GM18873 (cell line): ENCODE data around the gene DMBX1.

Source experiments
- ATAC-seq: cut with Tn5 transposase; IDR thresholded peaks from one replicate; pipeline ENCODE4 v1.9.1; 2021; ENCODE audit warnings: mild to moderate bottlenecking, moderate library complexity, moderate number of reproducible peaks; ENCODE audit not compliant: unreplicated experiment, low FRiP score

The DMBX1 gene

GRCh38 chr1:46497020-46497419 lies 7.4 kb downstream of the DMBX1 start:
- ATAC-seq = no peak

- no peak for ATAC-seq
These were observed 8.0 kb downstream of the DMBX1 start for GRCh38 chr1:46497665-46498064.

GRCh38 chr1:46501528-46501927 lies 11.9 kb downstream of the DMBX1 start:
- ATAC-seq = no peak

GRCh38 chr1:46503421-46503820 lies 13.8 kb downstream of the DMBX1 start:
- ATAC-seq = no peak

GRCh38 chr1:46506470-46507219 lies 17.0 kb downstream of the DMBX1 start:
- ATAC-seq = no peak

- no peak for ATAC-seq
These were observed 19.1 kb downstream of the DMBX1 start for GRCh38 chr1:46508757-46509156.

- ATAC-seq = no peak
These were observed 20.8 kb downstream of the DMBX1 start for GRCh38 chr1:46510341-46510997.

- ATAC-seq = no peak
These were observed 21.3 kb downstream of the DMBX1 start for GRCh38 chr1:46510998-46511365.

GRCh38 chr1:46512135-46512791 lies 22.6 kb downstream of the DMBX1 start:
- ATAC-seq = no peak

- ATAC-seq = no peak
These were observed 23.2 kb downstream of the DMBX1 start for GRCh38 chr1:46512792-46513190.

GRCh38 chr1:46513536-46513935 lies 23.9 kb downstream of the DMBX1 start:
- no peak for ATAC-seq

GRCh38 chr1:46515576-46515975 lies 25.9 kb downstream of the DMBX1 start:
- no peak for ATAC-seq

- no peak for ATAC-seq
These were observed 26.7 kb downstream of the DMBX1 start for GRCh38 chr1:46516200-46516950.

GRCh38 chr1:46517010-46517600 lies 27.5 kb downstream of the DMBX1 start:
- ATAC-seq = no peak

GRCh38 chr1:46517932-46518498 lies 28.4 kb downstream of the DMBX1 start:
- no peak for ATAC-seq

- ATAC-seq = no peak
These were observed 29.6 kb downstream of the DMBX1 start for GRCh38 chr1:46519209-46519608.

GRCh38 chr1:46520063-46520911 lies 30.7 kb downstream of the DMBX1 start:
- no peak for ATAC-seq

GRCh38 chr1:46521414-46521813 lies 31.8 kb downstream of the DMBX1 start:
- no peak for ATAC-seq

- no peak for ATAC-seq
These were observed 32.7 kb downstream of the DMBX1 start for GRCh38 chr1:46522184-46522968.
